Skeletal muscle tissue (tissue), 4 donors: ENCODE measurements around the gene PSMD9. TPM values are rescaled to one million over a fixed set of nuclear protein-coding genes. Genes with fewer than 3 reads are reported as not detected.
A peak's percentile ranks its signal among the peaks of the same experiment; 100 is the strongest.
"Not testable (repeated sequence)": the region's sequence is repeated elsewhere in the genome, so short reads cannot be mapped to it uniquely, and the experiment has no call there.

Experiments
- H3K27ac ChIP-seq: one replicate; pipeline ENCODE4 v1.7.0; 2013; ENCODE audit warnings: mild to moderate bottlenecking, low read depth, low read length, inconsistent platforms
- H3K27me3 ChIP-seq, 3 donors: one replicate each; pipeline ENCODE4 v1.7.0; 2013; ENCODE audit warnings: low read length in 3 of 3; ENCODE audit not compliant: control insufficient read depth in 3 of 3, insufficient read depth in 3 of 3
- H3K36me3 ChIP-seq, 3 donors: one replicate each; pipeline ENCODE4 v1.7.0; 2013; ENCODE audit warnings: low read length in 3 of 3; ENCODE audit not compliant: control insufficient read depth in 3 of 3, insufficient read depth in 3 of 3
- H3K4me1 ChIP-seq, 3 donors: one replicate each; pipeline ENCODE4 v1.7.0; 2013; ENCODE audit warnings: low read length in 3 of 3, mild to moderate bottlenecking in 3 of 3; ENCODE audit not compliant: control insufficient read depth in 3 of 3, insufficient read depth in 3 of 3
- H3K4me3 ChIP-seq, 3 donors: one replicate each; pipeline ENCODE4 v1.7.0; 2013; ENCODE audit warnings: low read length in 3 of 3
- H3K9ac ChIP-seq, 3 donors: one replicate each; pipeline ENCODE4 v1.7.0; 2013; ENCODE audit warnings: low read length in 3 of 3, mild to moderate bottlenecking in 3 of 3, moderate library complexity in 2 of 3, low read depth in 1 of 3
- H3K9me3 ChIP-seq, 3 donors: one replicate each; pipeline ENCODE4 v1.7.0; 2013; ENCODE audit warnings: low read length in 3 of 3; ENCODE audit not compliant: control insufficient read depth in 3 of 3
- total RNA-seq: library from RNA; depleted of rRNA; stranded (reverse); fragments of >200 nt; gene quantifications from one replicate; pipeline ENCODE4 v1.2.3, GENCODE V29; 2014
- donor health status: Osteomylitis.

Gene PSMD9, protein sequence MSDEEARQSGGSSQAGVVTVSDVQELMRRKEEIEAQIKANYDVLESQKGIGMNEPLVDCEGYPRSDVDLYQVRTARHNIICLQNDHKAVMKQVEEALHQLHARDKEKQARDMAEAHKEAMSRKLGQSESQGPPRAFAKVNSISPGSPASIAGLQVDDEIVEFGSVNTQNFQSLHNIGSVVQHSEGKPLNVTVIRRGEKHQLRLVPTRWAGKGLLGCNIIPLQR
- total RNA-seq, result 13.0 TPM

DNA sequence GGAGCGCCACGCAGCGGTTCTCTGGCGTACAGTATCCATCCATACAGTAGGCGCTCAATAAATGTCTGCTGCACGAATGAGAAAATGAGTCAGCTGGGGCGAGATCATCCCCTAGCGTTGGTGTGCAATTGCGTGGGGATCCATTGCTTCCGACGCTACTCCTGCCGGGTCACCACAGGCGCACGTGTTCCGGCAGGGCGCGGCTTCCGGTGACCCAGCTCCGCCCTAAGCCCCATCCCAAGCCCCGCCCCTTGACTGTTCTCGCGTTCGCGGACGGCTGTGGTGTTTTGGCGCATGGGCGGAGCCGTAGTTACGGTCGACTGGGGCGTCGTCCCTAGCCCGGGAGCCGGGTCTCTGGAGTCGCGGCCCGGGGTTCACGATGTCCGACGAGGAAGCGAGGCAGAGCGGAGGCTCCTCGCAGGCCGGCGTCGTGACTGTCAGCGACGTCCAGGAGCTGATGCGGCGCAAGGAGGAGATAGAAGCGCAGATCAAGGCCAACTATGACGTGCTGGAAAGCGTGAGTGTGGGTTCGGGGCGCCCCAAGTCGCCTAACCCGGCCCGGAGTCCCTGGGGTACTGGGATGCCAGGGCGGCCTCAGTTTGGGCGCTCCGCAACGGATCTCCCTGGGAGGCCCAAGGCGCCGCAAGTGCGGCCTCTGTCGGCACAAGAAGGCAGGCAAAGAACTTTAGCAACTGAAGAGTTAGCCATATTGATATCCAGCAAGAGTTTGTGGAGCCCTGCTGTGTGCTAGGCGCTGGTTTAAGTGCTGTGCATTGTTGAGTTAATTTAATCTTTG, at the start of gene PSMD9:
PSMD9 (plus strand) TSS at position 313 of the 796 bp plus-strand sequence; CDS start at position 380, 67 bp downstream.
- peaks cover 17 to 36% (median 27%) of the 10 kb centered on the region in 3 donors for H3K4me1 ChIP-seq
- H3K27ac ChIP-seq, result peak within 1 kb of the TSS; percentile 96
- no peaks in the 10 kb centered on the region for H3K27me3 ChIP-seq
- H3K9ac ChIP-seq, result peak within 1 kb of the TSS; percentile 96 to 98 (median 98)
- no peaks in the 10 kb centered on the region for H3K9me3 ChIP-seq
- peak within 1 kb of the TSS; percentile 96 to 99 (median 99) for H3K4me3 ChIP-seq
- H3K36me3 ChIP-seq, result peaks cover 7 to 9% (median 7%) of the 10 kb centered on the region in 3 donors

DNA sequence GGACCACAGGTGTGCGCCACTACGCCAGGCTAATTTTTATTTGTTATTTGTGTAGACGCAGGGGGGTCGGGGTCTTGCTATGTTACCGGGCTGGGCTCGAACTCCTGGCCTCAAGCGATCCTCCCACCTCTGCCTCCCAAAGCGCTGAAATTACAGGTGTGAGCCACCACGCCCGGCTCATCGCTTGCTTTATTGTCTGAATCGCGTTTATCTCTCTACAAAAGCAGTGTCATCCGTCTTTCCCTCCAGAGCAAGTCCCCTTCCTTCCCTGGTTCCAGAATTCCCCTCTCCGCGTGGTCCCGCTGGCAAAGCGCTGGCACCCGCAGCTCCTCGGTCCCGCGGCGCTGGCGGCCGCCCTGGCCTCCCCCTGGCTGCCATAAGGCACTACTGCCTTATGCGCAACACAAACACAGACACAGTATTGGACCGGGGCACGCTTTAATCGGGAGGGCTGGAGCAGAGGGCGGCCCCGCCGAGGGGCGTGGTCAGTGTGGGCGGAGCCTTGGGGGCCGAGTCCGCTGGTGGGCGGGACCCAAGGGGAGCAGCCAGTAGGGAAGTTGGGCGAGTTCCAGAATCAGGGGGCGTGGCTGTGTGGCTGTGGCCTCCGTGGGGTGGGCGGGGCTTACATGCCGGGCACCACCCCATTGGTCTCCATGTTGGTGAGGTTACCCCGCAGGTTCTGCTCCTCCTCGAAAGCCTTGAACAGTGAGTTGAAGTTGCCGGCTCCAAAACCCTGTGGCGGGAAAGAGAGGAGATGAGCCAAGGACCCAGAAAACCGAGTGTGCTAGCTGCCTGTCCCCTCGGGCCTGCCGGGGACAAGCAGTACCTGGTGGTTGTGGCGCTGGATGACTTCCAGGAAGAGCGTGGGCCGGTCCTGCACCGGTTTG, 49.2 kb upstream of the PSMD9 start:
- H3K4me1 ChIP-seq, result peaks cover 5 to 11% (median 8%) of the 10 kb centered on the region in 3 donors
- H3K27ac ChIP-seq, result no peak overlapping the region
- peak overlapping the region; percentile 69 to 84 (median 81) for H3K9ac ChIP-seq
- H3K27me3 ChIP-seq, result no peaks in the 10 kb centered on the region
- peak overlapping the region; percentile 81 to 94 (median 84) for H3K4me3 ChIP-seq
- H3K9me3 ChIP-seq, result no peaks in the 10 kb centered on the region
- H3K36me3 ChIP-seq, result no peaks in the 10 kb centered on the region

DNA sequence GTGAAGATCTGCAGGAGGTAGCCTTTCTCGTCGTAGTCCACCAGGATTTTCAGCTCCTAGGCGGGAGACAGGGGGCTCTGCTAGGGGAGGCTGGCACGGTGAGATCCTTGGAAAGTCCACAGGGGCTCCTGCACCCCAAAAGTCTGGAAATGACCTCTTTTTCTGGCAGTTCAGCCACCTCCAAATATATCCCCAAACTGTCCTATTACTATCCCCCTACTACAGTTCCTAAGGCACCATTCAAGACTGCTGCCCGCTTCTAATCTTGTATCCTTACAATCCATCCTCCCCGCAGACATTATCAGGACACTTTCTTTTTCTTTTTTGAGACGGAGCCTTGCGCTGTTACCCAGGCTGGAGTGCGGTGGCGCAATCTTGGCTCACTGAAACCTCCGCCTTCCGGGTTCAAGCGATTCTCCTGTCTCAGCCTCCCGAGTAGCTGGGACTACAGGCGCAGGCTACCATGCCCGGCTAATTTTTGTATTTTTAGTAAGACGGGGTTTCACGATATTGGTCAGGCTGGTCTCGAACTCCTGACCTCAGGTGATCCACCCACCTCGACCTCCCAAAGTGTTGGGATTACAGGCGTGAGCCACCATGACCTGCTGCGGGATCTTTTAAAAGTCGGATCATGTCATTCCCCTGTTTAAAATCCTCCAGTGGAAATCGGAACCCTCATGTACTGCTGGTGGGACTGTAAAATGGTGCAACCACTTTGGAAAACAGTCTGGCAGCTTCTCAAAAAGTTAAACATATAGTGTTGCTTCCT, 48.4 kb upstream of the PSMD9 start:
- peaks cover 5 to 11% (median 8%) of the 10 kb centered on the region in 3 donors for H3K4me1 ChIP-seq
- H3K27me3 ChIP-seq, result no peaks in the 10 kb centered on the region
- no peaks in the 10 kb centered on the region for H3K9me3 ChIP-seq
- H3K36me3 ChIP-seq, result no peaks in the 10 kb centered on the region
- no peak overlapping the region for H3K27ac ChIP-seq
- H3K4me3 ChIP-seq, result peak overlapping the region; percentile 81 to 94 (median 84)
- H3K9ac ChIP-seq, result peak overlapping the region; percentile 69 to 84 (median 81)

DNA sequence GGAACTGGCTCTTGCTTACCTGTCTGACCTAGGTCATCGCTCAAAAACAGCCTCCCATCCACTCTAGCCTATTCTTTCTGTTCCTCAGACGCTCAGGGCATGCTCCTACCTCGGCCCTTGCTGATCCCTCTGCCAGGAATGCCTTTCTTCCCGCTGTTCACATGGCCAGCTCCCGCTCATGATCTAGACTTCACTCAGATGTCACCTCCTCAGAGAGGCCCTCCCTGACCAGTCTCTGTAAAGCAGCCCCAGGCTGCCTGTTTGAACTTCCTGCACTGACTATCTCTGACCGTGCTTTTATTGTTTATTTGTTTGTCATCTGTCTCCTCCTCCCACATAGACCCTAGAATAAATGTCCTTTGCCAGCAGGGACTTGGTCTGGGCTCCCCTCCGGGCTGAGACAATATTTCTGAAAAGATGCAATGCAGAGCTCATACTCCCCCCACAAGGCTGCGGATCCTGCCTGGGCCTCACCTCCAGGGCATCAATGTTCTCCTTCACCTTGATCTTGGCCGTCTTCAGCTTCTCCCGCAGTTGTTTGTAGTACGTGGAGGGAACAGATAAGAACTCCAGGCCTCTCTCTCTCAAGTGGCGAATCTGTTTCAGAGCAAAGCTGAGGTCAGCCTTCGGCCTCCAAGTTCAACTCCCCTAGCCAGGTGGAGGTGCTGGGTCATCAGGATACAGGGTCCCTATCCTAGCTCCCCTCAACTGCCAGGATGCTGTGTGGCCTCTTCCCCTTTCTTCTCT, 45.2 kb upstream of the PSMD9 start:
- Histone ChIP-seq H3K4me1 (peaks cover 5 to 11% (median 8%) of the 10 kb centered on the region in 3 donors), H3K27me3 (no peaks in the 10 kb centered on the region), H3K9ac (no peak overlapping the region), H3K36me3 (no peaks in the 10 kb centered on the region), H3K4me3 (no peak overlapping the region), H3K9me3 (no peaks in the 10 kb centered on the region), H3K27ac (no peak overlapping the region)

DNA sequence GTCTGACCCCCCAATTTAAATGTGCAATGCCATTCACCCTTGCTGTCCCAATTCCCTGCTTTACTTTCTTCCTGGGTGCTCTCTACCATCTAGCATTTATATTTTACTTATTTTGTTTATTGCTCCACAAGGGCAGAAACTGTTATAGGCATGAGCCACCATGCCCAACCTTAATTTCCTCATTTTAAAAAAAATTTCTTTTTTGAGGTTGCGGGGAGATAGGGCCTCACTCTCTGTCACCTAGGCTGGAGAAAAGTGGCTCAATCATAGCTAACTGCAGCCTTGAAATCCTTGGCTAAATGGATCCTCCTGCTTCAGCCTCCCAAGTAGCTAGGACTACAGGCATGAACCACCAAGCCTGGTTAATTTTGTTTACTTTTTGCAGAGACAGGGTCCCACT, 42.9 kb upstream of the PSMD9 start:
- no peak overlapping the region for H3K9ac ChIP-seq
- no peaks in the 10 kb centered on the region for H3K9me3 ChIP-seq
- no peaks in the 10 kb centered on the region for H3K4me1 ChIP-seq
- H3K27ac ChIP-seq, result no peak overlapping the region
- H3K27me3 ChIP-seq, result no peaks in the 10 kb centered on the region
- H3K36me3 ChIP-seq, result no peaks in the 10 kb centered on the region
- no peak overlapping the region for H3K4me3 ChIP-seq

DNA sequence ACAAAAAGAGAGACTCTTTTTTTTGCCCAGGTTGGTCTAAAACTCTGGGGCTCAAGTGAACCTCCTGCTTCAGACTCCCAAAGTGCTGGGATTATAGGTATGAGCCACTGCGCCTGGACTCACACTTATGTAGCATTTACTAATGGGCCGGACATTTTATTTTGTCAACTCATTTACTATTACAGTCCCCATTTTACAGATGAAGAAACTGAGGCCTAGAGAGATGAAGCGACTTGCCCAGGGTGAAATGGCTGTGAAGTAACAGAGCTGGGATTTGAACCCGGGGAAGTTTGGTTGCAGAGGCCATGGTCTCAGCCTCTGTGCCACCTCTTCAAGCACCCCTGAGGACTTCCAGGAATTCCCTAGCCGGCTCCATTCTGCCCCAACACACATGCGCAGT, 39.4 kb upstream of the PSMD9 start:
- Histone ChIP-seq H3K36me3 (no peaks in the 10 kb centered on the region), H3K9ac (no peak overlapping the region), H3K27ac (no peak overlapping the region), H3K4me1 (no peaks in the 10 kb centered on the region), H3K9me3 (no peaks in the 10 kb centered on the region), H3K4me3 (no peak overlapping the region), H3K27me3 (no peaks in the 10 kb centered on the region)

DNA sequence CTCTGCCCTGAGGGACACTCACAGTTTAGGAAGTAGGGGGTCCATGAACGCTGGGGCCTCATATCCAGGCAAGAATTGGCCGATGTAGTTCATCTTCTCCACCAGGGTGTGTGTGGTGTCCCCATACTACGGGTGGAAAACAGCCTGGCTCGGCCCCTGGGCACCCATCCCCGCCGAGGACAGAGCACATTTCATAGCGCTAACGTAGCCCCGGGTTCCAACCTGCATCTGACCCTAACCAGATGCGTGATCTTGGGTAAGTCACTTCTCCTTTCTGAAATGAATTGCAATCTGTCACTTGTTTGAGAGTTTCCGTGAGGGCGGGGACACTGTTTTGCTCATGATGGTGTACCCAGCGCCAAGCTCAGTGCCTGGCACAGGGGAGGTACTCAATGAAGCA, 38.9 kb upstream of the PSMD9 start:
- Histone ChIP-seq H3K4me1 (no peaks in the 10 kb centered on the region), H3K9me3 (no peaks in the 10 kb centered on the region), H3K36me3 (no peaks in the 10 kb centered on the region), H3K9ac (no peak overlapping the region), H3K27ac (no peak overlapping the region), H3K27me3 (no peaks in the 10 kb centered on the region), H3K4me3 (no peak overlapping the region)

DNA sequence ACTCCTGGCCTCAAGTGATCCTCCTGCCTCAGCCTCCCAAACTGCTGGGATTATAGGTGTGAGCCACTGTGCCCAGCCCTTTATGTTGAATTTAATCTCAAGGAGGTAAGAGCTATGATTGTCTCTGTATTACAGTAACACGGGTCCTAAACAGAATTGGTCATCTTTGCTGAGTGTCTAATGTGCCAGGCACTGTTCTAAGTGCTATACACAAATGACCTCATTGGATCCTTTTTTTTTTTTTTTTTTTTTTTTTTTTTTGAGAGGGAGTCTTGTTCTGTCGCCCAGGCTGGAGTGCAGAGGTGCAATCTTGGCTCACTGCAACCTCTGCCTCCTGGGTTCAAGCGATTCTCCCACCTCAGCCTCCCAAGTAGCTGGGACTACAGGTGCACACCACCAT, 36.2 kb upstream of the PSMD9 start:
- H3K27me3 ChIP-seq, H3K9me3 ChIP-seq, H3K9ac ChIP-seq, H3K36me3 ChIP-seq, H3K4me3 ChIP-seq, H3K4me1 ChIP-seq, H3K27ac ChIP-seq: not testable (repeated sequence)
